Ovary (tissue), 3 donors: ENCODE results near the gene FAM234B.

Experiments used
- CTCF ChIP-seq, 3 donors: fragments of 450-650 bp in 2 of 3; fragments of 200-600 bp in 1 of 3; IDR thresholded peaks; one replicate each; pipeline versions ENCODE4 v1.5.1 to v1.8.0; 2016 to 2022; ENCODE audit warnings: antibody characterized with exemption in 3 of 3, mild to moderate bottlenecking in 1 of 3
- EP300 ChIP-seq: sonication (generic); formaldehyde crosslinking; IDR thresholded peaks from one replicate; pipeline ENCODE4 v1.6.1; 2017; ENCODE audit warnings: antibody characterized with exemption
- POLR2A ChIP-seq: fragments of 450-650 bp; IDR thresholded peaks from one replicate; pipeline ENCODE4 v1.6.1; 2017; ENCODE audit warnings: antibody characterized with exemption, mild to moderate bottlenecking, moderate library complexity
- donor health status: DM: no; HTN: no; CAD: no.

GRCh38 chr12:13027032-13027431, 17.1 kb upstream of the FAM234B start:
- no peak for TF ChIP-seq CTCF (IDR thresholded peaks at IDR 0.05)
- TF ChIP-seq POLR2A: no peak
- no peak for TF ChIP-seq EP300
